ENCODE measurements around the gene SMC1B. TPM values are rescaled to one million over a fixed set of nuclear protein-coding genes. Genes with fewer than 3 reads are reported as not detected.

The SMC1B gene
- total and polyA plus RNA-seq, 9 of the 15 experiments (the other 6 are each of a cell fraction or from before 2014, with no cell fraction given), result 0.03 TPM; not detected in 8

DNA sequence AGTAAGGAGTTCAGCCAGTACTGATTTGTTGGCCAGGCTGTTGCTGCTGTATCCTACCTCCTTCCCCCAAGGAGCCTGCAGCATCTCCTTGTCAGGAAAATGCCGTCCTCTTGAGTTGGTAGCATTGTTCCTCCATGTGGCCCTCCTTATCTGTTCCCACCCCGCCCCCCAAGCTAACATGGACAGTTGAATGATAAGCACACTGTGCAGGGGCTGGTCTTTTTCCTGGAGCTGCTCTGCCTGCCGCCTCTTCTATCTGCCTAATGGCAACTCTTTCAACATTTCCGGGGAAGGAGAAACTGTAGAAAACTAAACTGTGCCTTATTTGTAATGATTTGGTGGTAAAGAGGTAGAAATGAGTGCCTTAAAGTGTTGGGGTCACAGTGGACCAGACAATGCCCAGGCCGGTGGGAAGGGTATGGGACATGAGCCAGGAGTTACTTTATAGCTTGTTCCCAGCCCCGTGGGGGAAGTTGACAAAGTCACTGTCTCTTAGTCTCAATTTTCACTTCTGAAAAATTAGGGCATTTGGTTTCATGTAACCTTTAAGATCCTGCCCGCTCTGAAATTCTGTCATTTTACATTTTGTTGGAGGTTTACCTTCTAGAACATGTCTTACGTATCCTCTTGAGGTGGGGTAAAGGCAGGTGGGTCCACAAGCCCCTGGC lies 99.2 kb downstream of the SMC1B start (continued):
- no peak for TF ChIP-seq ELF1 (tag; IDR thresholded peaks at IDR 0.05)
- no peak for TF ChIP-seq ARHGAP35 (IDR thresholded peaks at IDR 0.05; ENCODE audit: partially characterized antibody)
- TF ChIP-seq, protein P1, sequence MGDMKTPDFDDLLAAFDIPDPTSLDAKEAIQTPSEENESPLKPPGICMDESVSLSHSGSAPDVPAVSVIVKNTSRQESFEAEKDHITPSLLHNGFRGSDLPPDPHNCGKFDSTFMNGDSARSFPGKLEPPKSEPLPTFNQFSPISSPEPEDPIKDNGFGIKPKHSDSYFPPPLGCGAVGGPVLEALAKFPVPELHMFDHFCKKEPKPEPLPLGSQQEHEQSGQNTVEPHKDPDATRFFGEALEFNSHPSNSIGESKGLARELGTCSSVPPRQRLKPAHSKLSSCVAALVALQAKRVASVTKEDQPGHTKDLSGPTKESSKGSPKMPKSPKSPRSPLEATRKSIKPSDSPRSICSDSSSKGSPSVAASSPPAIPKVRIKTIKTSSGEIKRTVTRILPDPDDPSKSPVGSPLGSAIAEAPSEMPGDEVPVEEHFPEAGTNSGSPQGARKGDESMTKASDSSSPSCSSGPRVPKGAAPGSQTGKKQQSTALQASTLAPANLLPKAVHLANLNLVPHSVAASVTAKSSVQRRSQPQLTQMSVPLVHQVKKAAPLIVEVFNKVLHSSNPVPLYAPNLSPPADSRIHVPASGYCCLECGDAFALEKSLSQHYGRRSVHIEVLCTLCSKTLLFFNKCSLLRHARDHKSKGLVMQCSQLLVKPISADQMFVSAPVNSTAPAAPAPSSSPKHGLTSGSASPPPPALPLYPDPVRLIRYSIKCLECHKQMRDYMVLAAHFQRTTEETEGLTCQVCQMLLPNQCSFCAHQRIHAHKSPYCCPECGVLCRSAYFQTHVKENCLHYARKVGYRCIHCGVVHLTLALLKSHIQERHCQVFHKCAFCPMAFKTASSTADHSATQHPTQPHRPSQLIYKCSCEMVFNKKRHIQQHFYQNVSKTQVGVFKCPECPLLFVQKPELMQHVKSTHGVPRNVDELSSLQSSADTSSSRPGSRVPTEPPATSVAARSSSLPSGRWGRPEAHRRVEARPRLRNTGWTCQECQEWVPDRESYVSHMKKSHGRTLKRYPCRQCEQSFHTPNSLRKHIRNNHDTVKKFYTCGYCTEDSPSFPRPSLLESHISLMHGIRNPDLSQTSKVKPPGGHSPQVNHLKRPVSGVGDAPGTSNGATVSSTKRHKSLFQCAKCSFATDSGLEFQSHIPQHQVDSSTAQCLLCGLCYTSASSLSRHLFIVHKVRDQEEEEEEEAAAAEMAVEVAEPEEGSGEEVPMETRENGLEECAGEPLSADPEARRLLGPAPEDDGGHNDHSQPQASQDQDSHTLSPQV (IDR thresholded peaks at IDR 0.05), result peak; percentile 81
- peak in 1 of 2 experiments; percentile 75; a peak in 2 of 4 replicates for TF ChIP-seq HDAC1 (IDR thresholded peaks at IDR 0.05)
- no peak for TF ChIP-seq HNRNPUL1 (IDR thresholded peaks at IDR 0.05; ENCODE audit: low read length)
- no peak for TF ChIP-seq ZNF124 (CRISPR knock-in tag; IDR thresholded peaks at IDR 0.05)
- TF ChIP-seq, protein P2, sequence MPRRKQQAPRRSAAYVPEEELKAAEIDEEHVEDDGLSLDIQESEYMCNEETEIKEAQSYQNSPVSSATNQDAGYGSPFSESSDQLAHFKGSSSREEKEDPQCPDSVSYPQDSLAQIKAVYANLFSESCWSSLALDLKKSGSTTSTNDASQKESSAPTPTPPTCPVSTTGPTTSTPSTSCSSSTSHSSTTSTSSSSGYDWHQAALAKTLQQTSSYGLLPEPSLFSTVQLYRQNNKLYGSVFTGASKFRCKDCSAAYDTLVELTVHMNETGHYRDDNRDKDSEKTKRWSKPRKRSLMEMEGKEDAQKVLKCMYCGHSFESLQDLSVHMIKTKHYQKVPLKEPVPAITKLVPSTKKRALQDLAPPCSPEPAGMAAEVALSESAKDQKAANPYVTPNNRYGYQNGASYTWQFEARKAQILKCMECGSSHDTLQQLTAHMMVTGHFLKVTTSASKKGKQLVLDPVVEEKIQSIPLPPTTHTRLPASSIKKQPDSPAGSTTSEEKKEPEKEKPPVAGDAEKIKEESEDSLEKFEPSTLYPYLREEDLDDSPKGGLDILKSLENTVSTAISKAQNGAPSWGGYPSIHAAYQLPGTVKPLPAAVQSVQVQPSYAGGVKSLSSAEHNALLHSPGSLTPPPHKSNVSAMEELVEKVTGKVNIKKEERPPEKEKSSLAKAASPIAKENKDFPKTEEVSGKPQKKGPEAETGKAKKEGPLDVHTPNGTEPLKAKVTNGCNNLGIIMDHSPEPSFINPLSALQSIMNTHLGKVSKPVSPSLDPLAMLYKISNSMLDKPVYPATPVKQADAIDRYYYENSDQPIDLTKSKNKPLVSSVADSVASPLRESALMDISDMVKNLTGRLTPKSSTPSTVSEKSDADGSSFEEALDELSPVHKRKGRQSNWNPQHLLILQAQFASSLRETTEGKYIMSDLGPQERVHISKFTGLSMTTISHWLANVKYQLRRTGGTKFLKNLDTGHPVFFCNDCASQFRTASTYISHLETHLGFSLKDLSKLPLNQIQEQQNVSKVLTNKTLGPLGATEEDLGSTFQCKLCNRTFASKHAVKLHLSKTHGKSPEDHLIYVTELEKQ (CRISPR knock-in tag; IDR thresholded peaks at IDR 0.05), result no peak
- TF ChIP-seq BRCA1 (IDR thresholded peaks at IDR 0.05), result no peak
- no peak for TF ChIP-seq BRCA1 (CRISPR knock-in tag; IDR thresholded peaks at IDR 0.05)
- no peak for TF ChIP-seq MTA1 (IDR thresholded peaks at IDR 0.05; ENCODE audit: borderline replicate concordance)
- TF ChIP-seq MYC (IDR thresholded peaks at IDR 0.05; ENCODE audit: low read depth, low read length), result peak; percentile 95
- TF ChIP-seq MYC (CRISPR knock-in tag; IDR thresholded peaks at IDR 0.05; ENCODE audit: borderline replicate concordance, low read depth), result no peak
- TF ChIP-seq ZNF41 (CRISPR knock-in tag; conservative IDR thresholded peaks at IDR 0.05), result no peak
- TF ChIP-seq KAT2B (IDR thresholded peaks at IDR 0.05; ENCODE audit: low read depth, low read length), result no peak
- TF ChIP-seq POLR2B (IDR thresholded peaks at IDR 0.05; ENCODE audit: low read depth, partially characterized antibody), result no peak
- TF ChIP-seq ZBTB7A (IDR thresholded peaks at IDR 0.05; ENCODE audit: borderline replicate concordance, control insufficient read depth, low read depth, low read length), result peak; percentile 72; the same call in 1 of the 2 replicates
- 0 out of 2 replicates have a peak, but pooled peaks have one; percentile 5 for TF ChIP-seq SMAD3 (CRISPR knock-in tag; conservative IDR thresholded peaks at IDR 0.05)
- 0 out of 2 replicates have a peak, but pooled peaks have one; percentile 14 for TF ChIP-seq SP1 (CRISPR knock-in tag; IDR thresholded peaks at IDR 0.05)
- no peak for TF ChIP-seq ZNF316 (IDR thresholded peaks at IDR 0.05)
- TF ChIP-seq ZNF121 (CRISPR knock-in tag; conservative IDR thresholded peaks at IDR 0.05), result no peak
- TF ChIP-seq FOXK1 (CRISPR knock-in tag; IDR thresholded peaks at IDR 0.05; ENCODE audit: borderline replicate concordance), result no peak
- no peak for TF ChIP-seq BMI1 (IDR thresholded peaks at IDR 0.05; ENCODE audit: low read length)
- TF ChIP-seq ZNF134 (CRISPR knock-in tag; conservative IDR thresholded peaks at IDR 0.05), result no peak
- TF ChIP-seq RNF2 (IDR thresholded peaks at IDR 0.05), result peak; percentile 84

Measured in K562 (cell line).